NCI-H526 treated with DMSO at 0.1 percent for 48 hours (cell line): ENCODE results near the gene SLC18A3.

Experiments
- DNase-seq: peaks from one replicate; lab custom pipeline; 2025; lab: John Stamatoyannopoulos, UW

Gene SLC18A3

DNA sequence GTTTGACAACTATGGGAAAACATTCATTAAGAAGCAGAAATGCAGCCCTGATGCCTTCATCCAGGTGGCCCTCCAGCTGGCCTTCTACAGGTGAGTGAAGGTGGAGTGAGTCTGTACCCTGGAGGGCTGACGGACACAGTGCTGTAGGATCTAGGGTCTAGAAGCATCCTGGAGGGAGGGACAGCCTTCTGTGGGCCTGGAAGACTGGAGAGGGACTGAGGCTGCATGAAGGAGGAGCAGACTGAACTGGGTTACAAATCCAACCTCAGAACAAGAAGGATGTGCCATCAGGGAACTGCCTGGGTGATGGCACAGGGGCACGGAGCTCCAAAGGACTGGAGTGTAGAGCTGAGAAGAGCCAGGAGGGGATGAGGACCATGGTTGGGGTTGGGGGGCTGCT lies 41.8 kb downstream of the SLC18A3 start:
- no peak for DNase-seq

DNA sequence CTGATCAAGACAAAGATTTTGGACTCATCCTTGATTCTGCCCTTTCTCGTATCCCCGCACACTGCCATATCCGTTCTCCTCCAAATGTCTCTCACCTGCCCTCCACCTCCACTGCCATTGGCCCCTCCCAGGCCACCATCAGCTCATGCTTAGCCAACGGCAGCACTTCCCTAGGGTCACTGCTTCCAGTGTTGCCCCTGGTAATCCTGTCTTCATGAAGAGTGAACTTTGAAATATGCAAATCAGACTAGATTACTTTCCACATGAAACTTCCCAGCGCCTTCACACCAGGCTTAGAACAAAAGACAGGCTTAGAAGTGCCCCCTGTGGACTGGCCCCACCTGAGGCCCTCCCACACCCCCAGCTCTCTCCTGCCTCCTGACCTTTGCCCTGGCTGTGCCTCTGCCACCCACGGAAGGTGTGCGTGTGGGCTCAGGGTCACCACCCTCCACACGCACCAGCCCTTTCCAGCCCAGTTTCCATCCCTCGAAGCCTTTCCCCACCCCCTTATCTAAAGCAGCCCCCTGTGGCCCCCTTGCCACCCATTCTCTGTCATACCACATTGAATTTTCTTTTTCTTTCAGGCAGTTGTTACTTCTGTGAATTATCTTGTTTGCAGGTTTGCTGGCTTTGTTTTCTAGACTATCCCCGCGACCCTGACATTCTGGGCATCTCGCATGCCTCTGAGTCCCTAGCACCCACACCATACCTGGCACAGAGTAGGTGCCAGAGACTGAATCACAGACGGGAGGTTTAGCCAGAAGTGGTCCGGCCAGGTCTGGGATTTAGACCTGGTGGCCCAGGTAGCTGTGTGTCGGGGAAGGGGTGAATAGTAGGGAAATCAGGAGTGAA lies 42.5 kb downstream of the SLC18A3 start:
- peak; percentile 44 for DNase-seq

DNA sequence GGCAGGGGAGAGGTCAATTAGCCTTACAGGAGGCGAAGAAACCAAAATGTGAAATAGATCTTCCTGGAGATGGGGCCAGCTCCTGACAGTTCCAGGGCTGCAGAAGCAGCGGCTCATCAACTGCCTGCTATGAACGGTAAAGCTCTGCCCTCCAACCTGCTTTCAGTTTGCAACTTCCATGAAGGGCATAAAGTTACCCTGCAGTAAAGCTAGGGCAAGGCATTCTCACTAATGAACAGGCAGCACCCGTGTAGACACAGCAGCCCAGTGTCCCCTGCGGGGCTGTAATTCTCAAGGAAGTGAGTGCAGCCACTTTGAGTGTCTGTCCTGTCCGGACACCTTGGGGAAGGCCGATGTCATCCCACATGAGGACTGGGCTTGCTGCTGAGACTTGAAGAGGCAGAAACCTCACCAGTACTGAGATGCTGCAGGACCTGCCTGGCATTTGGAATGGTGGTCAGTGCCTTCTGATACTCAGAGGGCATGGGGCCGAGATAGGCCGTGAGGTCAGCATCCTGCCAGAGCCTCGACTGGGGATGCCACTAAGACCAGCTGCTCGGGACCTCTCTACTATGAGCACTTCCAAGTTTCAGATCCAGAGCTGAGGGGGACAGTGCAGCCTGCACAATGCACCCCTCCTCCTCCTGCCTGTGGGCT lies 43.3 kb downstream of the SLC18A3 start:
- DNase-seq = no peak

DNA sequence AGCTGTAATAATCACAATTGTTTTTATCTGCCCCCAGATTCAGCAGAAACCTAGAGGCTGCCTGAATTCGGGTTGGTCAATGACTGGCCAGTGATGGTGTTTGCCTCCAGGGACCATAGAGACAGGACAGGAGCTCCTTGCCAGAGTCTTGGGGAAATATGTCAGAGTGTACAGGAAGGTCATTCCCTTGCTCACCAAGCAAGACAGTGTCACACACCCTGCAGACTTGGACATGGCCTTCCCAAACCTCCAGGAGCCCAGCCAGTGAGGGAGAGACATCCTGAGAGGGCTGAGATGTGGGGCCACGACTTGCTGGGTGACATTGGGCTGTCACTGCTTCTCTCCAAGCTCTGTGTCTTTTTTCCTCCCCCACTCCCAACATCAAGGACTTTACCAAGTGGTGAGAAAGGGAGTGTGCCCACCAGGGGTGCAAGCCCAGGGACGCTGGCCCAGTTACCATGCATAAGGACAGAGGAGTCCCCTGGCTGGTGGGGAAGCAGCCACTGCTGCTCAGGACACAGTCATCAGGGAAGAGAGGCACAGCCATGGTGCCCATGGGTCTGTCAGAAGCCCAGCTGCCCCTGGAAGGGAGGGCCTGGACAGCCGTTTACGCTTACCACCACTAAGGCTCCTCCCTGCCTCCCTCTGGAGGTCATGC lies 44.1 kb downstream of the SLC18A3 start:
- no peak for DNase-seq

DNA sequence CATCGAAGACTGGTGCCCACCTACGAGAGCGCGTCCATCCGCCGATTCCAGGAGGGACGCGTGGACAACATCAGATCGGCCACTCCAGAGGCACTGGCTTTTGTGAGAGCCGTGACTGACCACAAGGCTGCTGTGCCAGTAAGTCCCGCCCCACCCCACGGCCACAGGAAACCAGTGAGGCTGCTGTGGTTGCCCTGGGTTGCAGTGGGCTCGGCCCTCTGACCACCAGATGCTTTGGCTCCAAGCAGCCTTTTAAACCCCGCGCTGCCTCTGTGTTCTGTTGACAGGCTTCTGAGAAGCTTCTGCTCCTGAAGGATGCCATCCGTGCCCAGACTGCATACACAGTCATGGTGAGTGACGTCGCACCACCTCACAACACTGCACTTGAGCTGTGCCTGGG lies 45.0 kb downstream of the SLC18A3 start:
- DNase-seq = no peak

DNA sequence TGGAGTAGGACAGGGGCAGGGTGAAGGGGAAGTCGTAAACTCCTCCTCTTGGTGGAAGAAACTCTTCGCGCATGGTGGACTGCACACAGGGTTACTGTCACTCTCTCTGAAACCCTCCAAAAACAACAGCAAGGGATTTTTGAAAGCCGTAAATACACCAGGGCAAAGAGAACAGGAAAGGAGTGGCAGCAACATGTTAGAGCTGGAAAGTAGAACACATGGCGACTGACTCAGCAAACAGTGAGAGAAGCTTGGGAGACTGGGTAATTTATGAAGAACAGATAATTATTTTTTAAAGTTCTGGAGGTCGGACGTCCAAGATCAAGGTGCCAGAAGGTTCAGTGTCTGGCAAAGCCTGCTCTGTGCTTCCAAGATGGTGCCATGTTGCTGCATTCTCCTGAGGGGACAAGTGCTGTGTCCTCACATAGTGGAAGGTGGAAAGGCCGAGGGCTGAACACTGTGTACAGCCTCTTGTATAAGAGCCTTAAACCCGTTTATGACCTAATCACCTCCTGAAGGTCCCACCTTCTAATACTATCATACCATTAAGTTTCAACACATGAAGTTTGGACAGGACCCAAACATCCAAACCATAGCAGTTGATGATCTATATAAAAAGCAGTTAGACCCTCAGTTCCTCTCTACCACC lies 46.9 kb downstream of the SLC18A3 start:
- no peak for DNase-seq

DNA sequence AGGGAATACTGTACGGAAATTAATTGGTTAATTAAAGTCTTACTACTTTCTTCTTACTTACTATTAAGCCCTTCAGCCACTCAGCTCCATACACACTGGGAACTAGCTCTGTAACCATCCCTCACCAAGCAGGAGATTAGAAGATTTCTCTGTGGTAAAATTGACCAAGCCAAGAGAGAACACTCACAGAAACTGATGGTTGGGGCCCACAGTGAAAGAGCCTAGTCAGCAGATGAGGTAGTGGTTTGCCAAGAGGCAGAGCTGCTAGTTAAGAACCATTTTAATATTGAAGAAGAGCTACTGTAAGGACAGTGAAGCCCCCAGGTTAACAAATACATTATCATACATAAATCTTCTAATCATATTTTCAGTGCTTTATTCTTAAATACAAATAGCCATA lies 47.5 kb downstream of the SLC18A3 start:
- no peak for DNase-seq

DNA sequence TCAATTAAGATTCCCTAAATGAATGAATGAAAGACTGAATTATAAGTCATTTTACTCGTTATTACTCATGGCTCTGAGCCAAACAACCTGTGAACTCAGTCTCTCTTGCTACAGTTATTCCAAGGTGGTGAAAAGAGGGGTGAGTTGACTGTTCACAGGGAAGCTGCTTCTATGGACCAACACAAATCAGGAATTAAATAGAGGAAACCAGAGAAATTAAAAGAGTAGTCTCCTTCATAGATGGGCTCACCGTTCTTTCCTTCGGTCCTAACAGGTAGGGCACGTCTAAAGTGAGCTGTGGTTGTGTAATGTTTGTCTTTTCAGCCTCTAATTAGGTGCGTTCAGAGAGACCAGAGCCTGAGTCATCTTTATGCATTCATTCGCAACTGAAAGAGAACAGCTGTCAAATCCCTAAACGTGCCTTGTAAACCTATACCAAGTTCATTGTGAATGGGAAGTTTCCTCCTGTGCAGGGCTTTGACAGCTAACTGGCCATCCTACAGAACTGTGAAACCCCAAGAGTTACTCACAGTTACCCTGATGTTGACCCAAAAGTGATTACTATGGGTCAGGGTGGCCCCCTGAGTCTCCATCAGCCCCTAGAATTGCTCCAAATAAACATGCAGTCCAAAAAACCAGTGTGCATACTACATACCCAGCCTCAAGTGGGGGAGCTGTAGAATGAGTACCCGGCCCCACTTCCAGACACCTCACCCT lies 51.2 kb downstream of the SLC18A3 start:
- DNase-seq = no peak
